Heart left ventricle (tissue), 13 donors: ENCODE results near the gene DCD.
A peak's percentile ranks its signal among the peaks of the same experiment; 100 is the strongest.

Experiments
- POLR2A ChIP-seq, 2 donors: fragments of 450-650 bp; IDR thresholded peaks; one replicate each; pipeline ENCODE4 v1.6.1; 2017; ENCODE audit warnings: antibody characterized with exemption in 2 of 2, mild to moderate bottlenecking in 2 of 2, moderate library complexity in 2 of 2
- TF ChIP-seq, protein P1 (sequence below), 12 donors: fragments of 200-600 bp; sonication (generic) in 4 of 12; IDR thresholded peaks; one replicate each; pipeline versions ENCODE4 v1.5.0 to v1.8.0; 2018 to 2022; ENCODE audit warnings: antibody characterized with exemption in 12 of 12, mild to moderate bottlenecking in 5 of 12
- donor health status: ischemic (EF 13 %, LVEDD 7.1; RV severe dilation, severe dysfunction).
- donor health status: DM: no; HTN: yes; CAD: no.
- donor health status: DM: no; HTN: no; CAD: no.
- donor health status: ischemic (EF 25% LVEDD 6.9; RV normal size, moderate dysfunction).
- donor health status: ischemic (EF 25% LVEDD 5.7; RV mildly dilated, moderate dysfunction).
- donor health status: ischemic (EF 35%, LVEDD 5.7; RV mildly dilated, moderate dysfunction).
- donor health status: nonischemic (EF 11% LVEDD 7.7; RV severe dilation, severe dysfunction).
- donor health status: DM: yes; HTN: yes; CAD: no.
- donor health status: PGD.
- donor health status: ischemic (EF 29% LVEDD 5.4; RV normal size, mild dysfunction).
- donor health status: nonischemic (EF 23%, LVEDD 6.1; RV moderate dilation, normal function).

DNA sequence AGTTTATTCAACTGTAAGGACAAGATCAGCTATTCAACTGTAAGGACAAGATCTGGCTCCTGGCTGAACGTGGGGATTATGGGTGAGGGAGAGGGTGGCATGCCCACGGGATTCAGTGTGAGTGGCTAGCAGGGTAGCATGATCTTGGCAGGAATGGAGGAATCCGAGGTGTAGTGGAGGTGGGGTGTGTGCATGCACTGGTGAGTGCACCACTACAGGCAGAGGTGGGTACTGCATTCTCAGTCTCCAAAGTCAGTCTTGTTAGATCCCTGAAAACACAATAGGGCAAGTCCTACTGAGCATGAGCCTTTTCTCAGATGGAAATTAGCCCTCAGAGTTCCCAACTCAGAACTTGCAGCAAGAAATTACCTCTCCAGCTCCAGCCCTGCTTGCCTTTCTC lies 32.2 kb upstream of the DCD start:
- TF ChIP-seq, protein P1, sequence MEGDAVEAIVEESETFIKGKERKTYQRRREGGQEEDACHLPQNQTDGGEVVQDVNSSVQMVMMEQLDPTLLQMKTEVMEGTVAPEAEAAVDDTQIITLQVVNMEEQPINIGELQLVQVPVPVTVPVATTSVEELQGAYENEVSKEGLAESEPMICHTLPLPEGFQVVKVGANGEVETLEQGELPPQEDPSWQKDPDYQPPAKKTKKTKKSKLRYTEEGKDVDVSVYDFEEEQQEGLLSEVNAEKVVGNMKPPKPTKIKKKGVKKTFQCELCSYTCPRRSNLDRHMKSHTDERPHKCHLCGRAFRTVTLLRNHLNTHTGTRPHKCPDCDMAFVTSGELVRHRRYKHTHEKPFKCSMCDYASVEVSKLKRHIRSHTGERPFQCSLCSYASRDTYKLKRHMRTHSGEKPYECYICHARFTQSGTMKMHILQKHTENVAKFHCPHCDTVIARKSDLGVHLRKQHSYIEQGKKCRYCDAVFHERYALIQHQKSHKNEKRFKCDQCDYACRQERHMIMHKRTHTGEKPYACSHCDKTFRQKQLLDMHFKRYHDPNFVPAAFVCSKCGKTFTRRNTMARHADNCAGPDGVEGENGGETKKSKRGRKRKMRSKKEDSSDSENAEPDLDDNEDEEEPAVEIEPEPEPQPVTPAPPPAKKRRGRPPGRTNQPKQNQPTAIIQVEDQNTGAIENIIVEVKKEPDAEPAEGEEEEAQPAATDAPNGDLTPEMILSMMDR (IDR thresholded peaks at IDR 0.05) = peak in 6 of 12 donors; percentile 11 to 32 (median 21)
- TF ChIP-seq POLR2A (IDR thresholded peaks at IDR 0.05) = no peak
